ACC112 (cell line): ENCODE data around the gene CNGA4.

ENCODE experiments used
- H2AFZ ChIP-seq: fragments of 200-600 bp; sonication (generic); one replicate; pipeline ENCODE4 v1.6.0; 2017; ENCODE audit warnings: antibody characterized with exemption, low read length; ENCODE audit not compliant: unreplicated experiment
- H3K27ac ChIP-seq: fragments of 200-600 bp; sonication (generic); 2 replicates; pipeline ENCODE4 v1.5.1; 2014; ENCODE audit warnings: low read depth, mild to moderate bottlenecking, antibody characterized with exemption, low read length, moderate library complexity
- H3K27me3 ChIP-seq: fragments of 200-600 bp; sonication (generic); 2 replicates; pipeline ENCODE4 v1.6.1; 2014; ENCODE audit warnings: mild to moderate bottlenecking, antibody characterized with exemption, low read length, moderate library complexity, mixed read lengths; ENCODE audit not compliant: insufficient read depth
- H3K36me3 ChIP-seq: fragments of 200-600 bp; sonication (generic); 2 replicates; pipeline ENCODE4 v1.6.1; 2016; ENCODE audit warnings: mild to moderate bottlenecking, antibody characterized with exemption, low read length, moderate library complexity, mixed read lengths; ENCODE audit not compliant: insufficient read depth
- H3K4me1 ChIP-seq: fragments of 200-600 bp; sonication (generic); one replicate; pipeline ENCODE4 v1.6.1; 2016; ENCODE audit warnings: low read length, mixed read lengths; ENCODE audit not compliant: insufficient read depth, unreplicated experiment, control insufficient read depth
- H3K4me3 ChIP-seq: fragments of 200-600 bp; sonication (generic); 2 replicates; pipeline ENCODE4 v1.5.1; 2014; ENCODE audit warnings: mild to moderate bottlenecking, low read depth, low read length
- H3K79me2 ChIP-seq: fragments of 200-600 bp; sonication (generic); one replicate; pipeline ENCODE4 v1.6.0; 2016; ENCODE audit warnings: low read length; ENCODE audit not compliant: control insufficient read depth, unreplicated experiment, insufficient read depth

CNGA4 gene

DNA sequence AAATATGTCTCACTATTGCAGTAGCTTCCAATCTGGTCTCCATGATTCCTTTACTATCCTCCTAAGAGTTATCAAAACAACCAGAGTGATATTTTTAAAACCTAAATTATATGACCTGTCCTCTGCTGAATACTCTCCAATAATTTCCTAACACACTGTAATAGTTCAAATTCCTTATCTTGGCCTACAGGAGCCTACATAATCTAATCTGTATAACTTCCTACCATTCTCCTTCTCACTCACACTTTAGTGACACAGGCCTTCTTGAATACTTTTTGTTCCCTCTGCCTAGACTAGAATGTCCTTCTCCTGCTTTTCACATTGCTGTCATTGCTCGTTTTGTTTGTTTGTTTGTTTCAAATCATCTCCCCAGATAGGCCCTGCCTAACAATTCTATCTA, 13.9 kb upstream of the CNGA4 start:
- no peak overlapping the region for H3K4me3 ChIP-seq
- peaks cover under 1% of the 10 kb centered on the region for H3K4me1 ChIP-seq
- H3K79me2 ChIP-seq = peaks cover 32% of the 10 kb centered on the region
- peaks cover 13% of the 10 kb centered on the region for H3K36me3 ChIP-seq
- H3K27me3 ChIP-seq = no peaks in the 10 kb centered on the region
- no peak overlapping the region for H3K27ac ChIP-seq
- no peak overlapping the region for H2AFZ ChIP-seq

DNA sequence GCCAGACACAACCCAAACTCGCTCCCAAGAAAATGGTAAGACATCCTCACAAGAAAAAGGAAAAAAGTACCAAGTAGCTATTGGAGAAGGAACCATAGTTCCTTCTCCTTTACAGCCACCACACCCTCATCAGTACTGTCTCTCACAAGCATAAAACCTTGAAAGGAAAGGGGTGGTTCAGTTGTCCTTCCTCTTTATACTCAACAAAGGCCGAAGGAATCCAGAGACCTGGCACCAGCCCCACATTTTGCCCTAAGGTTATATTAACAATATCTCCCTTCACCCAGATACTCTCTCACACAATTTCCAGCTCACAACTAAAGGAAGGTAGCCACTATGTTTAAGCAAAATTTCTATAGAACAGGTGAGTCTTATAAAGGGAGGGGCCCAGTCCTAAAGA, 13.0 kb upstream of the CNGA4 start:
- no peak overlapping the region for H3K4me3 ChIP-seq
- no peak overlapping the region for H2AFZ ChIP-seq
- H3K27ac ChIP-seq = no peak overlapping the region
- H3K4me1 ChIP-seq = no peaks in the 10 kb centered on the region
- H3K27me3 ChIP-seq = no peaks in the 10 kb centered on the region
- peaks cover 8% of the 10 kb centered on the region for H3K36me3 ChIP-seq
- peaks cover 41% of the 10 kb centered on the region for H3K79me2 ChIP-seq

DNA sequence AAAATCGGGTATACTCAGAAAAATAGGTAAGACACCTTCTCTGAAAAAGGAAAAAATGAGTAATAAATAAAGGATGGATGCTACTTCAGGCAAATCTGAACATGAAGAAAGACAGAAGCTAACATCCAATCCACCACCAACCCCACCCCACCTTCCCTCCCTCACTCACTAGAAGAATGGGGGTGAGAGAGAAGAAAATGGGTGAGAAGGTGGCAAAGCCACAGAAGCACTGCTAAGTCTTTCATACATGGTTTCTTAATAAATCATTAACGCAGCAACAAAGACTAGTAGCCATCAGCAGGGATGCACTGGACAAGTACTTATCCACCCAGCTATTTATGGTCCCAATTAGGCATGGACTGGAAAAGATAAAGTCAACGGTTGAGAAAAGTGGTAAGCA, 10.4 kb upstream of the CNGA4 start:
- Histone ChIP-seq H3K36me3 (no peaks in the 10 kb centered on the region), H3K27ac (no peak overlapping the region), H3K27me3 (no peaks in the 10 kb centered on the region), H3K4me1 (peaks cover 7% of the 10 kb centered on the region), H2AFZ (no peak overlapping the region), H3K4me3 (no peak overlapping the region), H3K79me2 (peaks cover 62% of the 10 kb centered on the region)

DNA sequence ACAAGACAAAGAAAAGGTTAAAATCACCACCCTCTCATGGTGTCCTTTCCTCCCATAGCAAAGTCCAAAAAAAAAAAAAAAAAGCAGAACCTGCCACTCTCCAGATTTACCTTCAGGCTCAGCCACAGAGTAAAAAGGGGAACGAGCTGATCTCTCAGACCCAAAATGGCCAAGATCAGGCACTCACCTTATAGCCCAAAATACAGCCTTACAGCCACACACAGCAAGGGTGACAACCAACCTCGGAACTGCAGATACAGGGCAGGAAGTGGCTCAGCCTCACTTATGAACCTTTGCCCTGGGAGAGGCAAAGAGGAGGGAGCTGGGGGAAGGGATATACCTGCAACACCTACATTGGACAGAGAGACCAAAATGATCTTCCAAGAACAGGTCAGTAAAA, 9.0 kb upstream of the CNGA4 start:
- Histone ChIP-seq H3K27ac (no peak overlapping the region), H2AFZ (no peak overlapping the region), H3K27me3 (no peaks in the 10 kb centered on the region), H3K4me1 (peaks cover 10% of the 10 kb centered on the region), H3K36me3 (no peaks in the 10 kb centered on the region), H3K4me3 (no peak overlapping the region), H3K79me2 (peaks cover 71% of the 10 kb centered on the region)

DNA sequence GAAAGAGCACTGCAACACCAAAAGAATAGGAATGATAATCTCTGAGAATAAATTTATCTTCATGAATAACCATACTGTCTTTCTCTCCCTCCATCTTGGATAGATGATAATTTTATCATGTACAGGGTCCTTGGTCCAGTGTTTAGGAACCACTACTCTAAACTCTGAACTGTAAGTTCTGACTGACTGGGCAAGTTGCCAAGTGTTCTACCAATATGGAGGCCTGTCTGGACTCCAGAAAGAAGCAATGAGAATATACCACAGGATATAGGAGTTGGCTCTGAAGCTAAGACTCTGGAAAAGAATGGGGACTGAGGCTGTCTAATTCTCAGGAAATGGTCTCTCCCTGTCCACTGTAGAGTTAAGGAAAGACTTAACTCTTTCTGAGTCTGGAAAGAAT, 6.0 kb upstream of the CNGA4 start:
- Histone ChIP-seq H3K27ac (no peak overlapping the region), H2AFZ (no peak overlapping the region), H3K36me3 (no peaks in the 10 kb centered on the region), H3K27me3 (no peaks in the 10 kb centered on the region), H3K79me2 (peaks cover 48% of the 10 kb centered on the region), H3K4me1 (peaks cover 10% of the 10 kb centered on the region), H3K4me3 (peak overlapping the region; percentile 87; the same call in 1 of the 2 replicates)

DNA sequence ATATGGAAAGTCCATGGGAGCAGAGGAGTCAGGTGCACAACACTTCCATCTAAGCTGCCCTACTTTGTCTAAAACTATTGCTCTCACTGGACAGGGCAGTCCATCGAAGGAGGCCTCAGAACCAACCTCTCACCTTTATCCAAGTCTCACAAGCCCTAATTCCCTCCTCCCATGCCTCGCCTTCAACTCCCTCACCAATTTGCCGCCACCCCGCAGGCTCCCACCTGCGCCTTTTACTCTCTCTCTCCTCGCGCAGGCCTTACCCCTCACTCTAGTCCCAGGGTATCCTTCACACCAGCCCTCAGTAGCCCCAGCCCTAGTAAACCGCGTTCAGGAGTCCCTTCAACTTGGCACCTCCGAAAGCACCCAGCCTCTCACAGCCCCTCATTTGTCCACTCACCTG, 4.9 kb upstream of the CNGA4 start:
- H3K4me3 ChIP-seq = peak overlapping the region; percentile 87
- H3K79me2 ChIP-seq = peaks cover 48% of the 10 kb centered on the region
- H2AFZ ChIP-seq = peak overlapping the region; percentile 51
- peak overlapping the region; percentile 22; the same call in 1 of the 2 replicates for H3K27ac ChIP-seq
- H3K36me3 ChIP-seq = no peaks in the 10 kb centered on the region
- H3K27me3 ChIP-seq = peaks cover 3% of the 10 kb centered on the region; the same call in 1 of the 2 replicates
- peaks cover 10% of the 10 kb centered on the region for H3K4me1 ChIP-seq

DNA sequence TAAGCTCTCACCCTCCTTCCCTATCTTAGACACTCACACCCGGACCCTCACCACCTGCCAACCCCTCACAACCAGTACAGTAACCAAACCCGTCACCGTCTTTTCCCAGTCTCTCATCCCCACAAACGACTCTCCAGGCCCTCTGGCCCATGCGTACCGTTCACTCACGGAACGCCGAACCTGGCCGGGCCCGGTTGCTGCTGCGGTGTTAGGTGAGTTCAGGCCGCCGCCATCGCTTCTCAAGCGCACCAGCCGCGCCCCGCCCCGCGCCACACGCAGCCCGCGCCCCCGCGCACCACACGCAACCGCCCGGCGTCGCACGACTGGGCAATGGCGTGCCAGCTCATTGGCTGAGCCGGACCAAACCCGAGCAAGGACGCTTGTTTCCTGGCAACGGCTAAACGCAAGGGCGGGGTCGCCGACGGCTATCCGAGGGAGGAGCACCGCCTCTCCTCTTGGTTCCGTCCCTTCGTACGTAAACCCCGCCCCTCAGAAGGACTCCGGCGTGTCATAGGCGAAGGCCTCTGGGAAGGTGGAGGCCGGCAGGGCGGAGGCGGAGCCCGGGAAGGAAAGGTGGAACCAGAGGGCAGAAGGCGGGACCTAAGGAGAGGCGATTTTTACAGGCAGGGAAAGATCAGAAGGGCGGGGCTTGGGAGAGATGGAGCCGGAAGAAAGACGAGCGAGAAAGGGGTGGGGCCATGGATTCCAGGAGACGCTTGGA, 4.3 kb upstream of the CNGA4 start, which contains the start of gene FHIP1B:
Gene FHIP1B (minus strand): TSS at position 250 of the 721 bp plus-strand sequence. CDS start 10,120 bp downstream, outside the sequence.
- peak within 1 kb of the TSS; percentile 79 for H2AFZ ChIP-seq
- peak within 1 kb of the TSS; percentile 22; the same call in 1 of the 2 replicates for H3K27ac ChIP-seq
- H3K27me3 ChIP-seq = peaks cover 6% of the 10 kb centered on the region; the same call in 1 of the 2 replicates
- peak within 1 kb of the TSS; percentile 87 for H3K4me3 ChIP-seq
- peaks cover 44% of the 10 kb centered on the region for H3K79me2 ChIP-seq
- peaks cover 10% of the 10 kb centered on the region for H3K4me1 ChIP-seq
- no peaks in the 10 kb centered on the region for H3K36me3 ChIP-seq

DNA sequence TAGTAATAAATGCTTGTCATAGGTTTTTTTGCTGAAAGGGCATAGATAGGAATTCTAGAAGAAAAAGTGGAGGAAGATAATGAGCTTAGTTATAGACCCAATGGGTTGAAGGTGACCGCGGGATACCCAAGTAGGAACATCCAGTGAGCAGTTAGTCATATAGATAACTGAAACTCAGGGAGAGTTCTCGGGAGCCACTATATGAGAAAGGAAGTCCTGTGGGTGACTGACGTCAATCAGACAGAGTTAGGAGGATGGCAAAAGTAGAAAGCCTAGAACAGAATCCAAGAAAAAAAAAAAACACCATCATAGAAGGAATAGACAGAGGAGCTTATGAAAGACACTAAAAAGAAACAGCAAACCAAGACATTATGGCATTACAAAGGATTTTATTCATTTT, 1.6 kb upstream of the CNGA4 start:
- no peaks in the 10 kb centered on the region for H3K36me3 ChIP-seq
- H3K79me2 ChIP-seq = peaks cover 18% of the 10 kb centered on the region
- no peak overlapping the region for H2AFZ ChIP-seq
- H3K27me3 ChIP-seq = peaks cover 6% of the 10 kb centered on the region; the same call in 1 of the 2 replicates
- H3K4me3 ChIP-seq = no peak overlapping the region
- no peak overlapping the region for H3K27ac ChIP-seq
- peaks cover 10% of the 10 kb centered on the region for H3K4me1 ChIP-seq

DNA sequence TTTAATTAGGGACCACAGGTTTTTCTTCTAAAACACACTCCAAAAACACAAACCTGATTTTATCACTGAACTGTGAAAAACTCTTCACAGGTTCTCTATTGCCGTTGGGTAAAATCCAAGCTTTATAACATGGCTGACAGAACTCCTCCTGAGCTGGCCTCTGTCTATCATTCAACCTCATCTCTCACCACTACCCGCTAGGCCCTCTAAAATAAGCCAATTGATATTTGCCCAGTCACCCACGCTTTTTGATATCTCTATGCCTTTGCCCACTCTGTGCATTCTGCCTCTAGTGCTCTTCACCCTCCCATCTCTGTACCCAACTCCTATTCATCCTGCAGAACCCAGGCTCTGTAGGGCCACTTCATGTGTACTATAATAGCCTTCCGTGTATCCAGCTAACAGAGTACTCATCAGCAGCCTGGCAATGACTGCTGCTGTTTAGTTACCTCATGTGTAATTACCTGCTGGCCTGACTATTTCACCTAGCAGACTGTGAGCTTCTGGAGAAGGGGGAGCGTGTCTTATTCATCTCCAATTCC, 1.1 kb upstream of the CNGA4 start:
- no peak overlapping the region for H3K4me3 ChIP-seq
- peaks cover 16% of the 10 kb centered on the region for H3K79me2 ChIP-seq
- no peak overlapping the region for H3K27ac ChIP-seq
- no peaks in the 10 kb centered on the region for H3K36me3 ChIP-seq
- H2AFZ ChIP-seq = no peak overlapping the region
- peaks cover 11% of the 10 kb centered on the region for H3K27me3 ChIP-seq
- H3K4me1 ChIP-seq = peaks cover 9% of the 10 kb centered on the region

DNA sequence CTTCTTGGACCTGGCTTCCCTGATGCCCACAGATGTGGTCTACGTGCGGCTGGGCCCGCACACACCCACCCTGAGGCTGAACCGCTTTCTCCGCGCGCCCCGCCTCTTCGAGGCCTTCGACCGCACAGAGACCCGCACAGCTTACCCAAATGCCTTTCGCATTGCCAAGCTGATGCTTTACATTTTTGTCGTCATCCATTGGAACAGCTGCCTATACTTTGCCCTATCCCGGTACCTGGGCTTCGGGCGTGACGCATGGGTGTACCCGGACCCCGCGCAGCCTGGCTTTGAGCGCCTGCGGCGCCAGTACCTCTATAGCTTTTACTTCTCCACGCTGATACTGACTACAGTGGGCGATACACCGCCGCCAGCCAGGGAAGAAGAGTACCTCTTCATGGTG, 1.2 kb downstream of the CNGA4 start:
- no peaks in the 10 kb centered on the region for H3K4me1 ChIP-seq
- H3K4me3 ChIP-seq = no peak overlapping the region
- H3K36me3 ChIP-seq = no peaks in the 10 kb centered on the region
- peaks cover 27% of the 10 kb centered on the region for H3K27me3 ChIP-seq
- H3K79me2 ChIP-seq = no peaks in the 10 kb centered on the region
- no peak overlapping the region for H3K27ac ChIP-seq
- no peak overlapping the region for H2AFZ ChIP-seq

DNA sequence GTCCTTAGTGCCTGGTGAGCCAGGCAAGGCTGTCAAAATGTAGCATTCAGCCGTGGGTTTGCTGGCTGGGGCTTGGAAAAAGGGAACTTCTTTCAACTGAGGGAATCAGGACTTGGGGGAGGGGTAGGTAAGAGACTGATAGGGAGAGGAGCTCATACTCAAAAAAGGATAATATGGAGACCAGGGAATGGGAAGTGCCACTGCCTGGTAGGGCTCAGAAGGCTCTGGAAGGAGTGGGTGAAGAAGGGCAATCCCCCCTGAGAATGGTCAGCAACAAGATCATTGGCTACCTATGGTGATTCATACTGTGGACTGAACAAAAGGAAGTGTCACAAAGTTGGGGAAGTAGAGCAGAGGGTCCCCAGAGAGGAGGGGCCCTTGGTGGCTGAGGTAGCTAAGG, 1.9 kb downstream of the CNGA4 start:
- peaks cover 33% of the 10 kb centered on the region for H3K27me3 ChIP-seq
- H3K27ac ChIP-seq = no peak overlapping the region
- H3K4me1 ChIP-seq = no peaks in the 10 kb centered on the region
- no peak overlapping the region for H3K4me3 ChIP-seq
- no peak overlapping the region for H2AFZ ChIP-seq
- H3K79me2 ChIP-seq = no peaks in the 10 kb centered on the region
- no peaks in the 10 kb centered on the region for H3K36me3 ChIP-seq
